IPS DF 19.7 (cell line): ENCODE data around the gene TNS4.

ENCODE experiments used
- DNase-seq: peaks from one replicate; pipeline ENCODE4 v3.0.0-alpha.2; 2013; ENCODE audit warnings: low read depth, low spot score

Gene TNS4

DNA sequence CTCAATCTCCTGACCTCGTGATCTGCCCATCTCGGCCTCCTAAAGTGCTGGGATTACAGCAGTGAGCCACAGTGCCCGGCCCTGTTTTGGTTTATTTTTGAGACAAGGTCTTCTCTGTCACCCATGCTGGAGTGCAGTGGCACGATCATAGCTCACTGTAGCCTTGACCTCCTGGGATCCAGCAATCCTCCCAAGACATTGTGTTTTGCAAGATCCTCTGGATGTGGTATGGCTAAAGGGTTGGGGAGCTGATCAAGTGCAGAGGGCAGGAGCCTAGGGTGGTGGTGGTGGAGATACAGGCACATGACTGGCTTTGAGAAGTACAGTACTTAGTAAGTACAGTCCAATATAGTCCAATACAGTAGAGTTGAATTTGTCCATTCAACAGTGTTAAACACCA lies 16.6 kb upstream of the TNS4 start:
- no peak for DNase-seq

DNA sequence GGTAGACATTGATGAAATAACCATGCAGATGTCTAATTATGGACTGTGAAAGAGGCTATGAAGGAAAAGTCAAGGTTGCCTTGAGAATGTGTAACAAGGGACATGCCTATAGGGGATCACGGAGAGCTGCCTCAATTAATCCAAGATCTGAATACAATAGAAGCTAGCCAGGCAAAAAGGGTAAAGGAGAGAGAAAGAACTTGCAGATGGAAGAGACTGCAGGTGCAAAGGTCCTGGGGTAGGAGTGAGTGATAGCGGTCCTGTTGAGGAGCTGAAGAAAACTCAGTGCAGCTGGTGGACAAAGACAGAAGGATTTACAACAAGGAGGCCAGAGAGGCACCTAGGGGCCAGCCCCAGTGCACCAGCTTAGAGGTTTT lies 15.9 kb upstream of the TNS4 start:
- DNase-seq: no peak

DNA sequence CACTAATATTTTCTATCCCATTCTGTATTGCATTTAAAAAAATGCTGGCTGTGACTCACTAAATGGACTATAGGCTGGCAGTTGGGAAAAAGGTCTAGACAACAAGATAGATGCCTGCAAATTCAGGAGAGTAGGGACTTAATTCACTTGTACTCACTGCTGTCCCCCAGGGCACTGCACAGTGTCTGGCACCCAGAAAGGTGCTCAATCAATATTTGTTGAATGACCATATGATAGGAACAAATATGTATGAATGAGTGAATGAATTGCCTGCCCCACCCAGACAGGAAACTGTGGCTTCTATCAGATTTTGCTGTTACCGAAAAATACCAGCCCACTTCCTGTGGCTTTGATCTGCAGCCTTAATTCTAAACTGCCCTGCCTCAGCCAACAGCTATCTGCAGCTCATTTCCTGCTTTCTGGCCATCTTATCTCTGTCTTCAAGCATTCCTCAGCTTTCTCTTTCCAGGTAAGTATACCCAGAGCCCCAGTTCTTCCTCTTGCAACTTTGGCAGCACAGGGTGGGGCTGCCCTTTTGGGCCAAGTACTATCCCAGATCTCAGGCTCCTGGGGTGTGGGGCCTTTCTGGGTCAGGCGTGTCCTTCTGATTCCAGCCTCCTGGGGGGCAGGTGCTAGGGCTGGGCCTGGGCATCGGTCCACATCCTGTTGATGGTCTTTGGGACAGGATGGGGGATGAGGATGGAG lies 15.3 kb upstream of the TNS4 start:
- no peak for DNase-seq

DNA sequence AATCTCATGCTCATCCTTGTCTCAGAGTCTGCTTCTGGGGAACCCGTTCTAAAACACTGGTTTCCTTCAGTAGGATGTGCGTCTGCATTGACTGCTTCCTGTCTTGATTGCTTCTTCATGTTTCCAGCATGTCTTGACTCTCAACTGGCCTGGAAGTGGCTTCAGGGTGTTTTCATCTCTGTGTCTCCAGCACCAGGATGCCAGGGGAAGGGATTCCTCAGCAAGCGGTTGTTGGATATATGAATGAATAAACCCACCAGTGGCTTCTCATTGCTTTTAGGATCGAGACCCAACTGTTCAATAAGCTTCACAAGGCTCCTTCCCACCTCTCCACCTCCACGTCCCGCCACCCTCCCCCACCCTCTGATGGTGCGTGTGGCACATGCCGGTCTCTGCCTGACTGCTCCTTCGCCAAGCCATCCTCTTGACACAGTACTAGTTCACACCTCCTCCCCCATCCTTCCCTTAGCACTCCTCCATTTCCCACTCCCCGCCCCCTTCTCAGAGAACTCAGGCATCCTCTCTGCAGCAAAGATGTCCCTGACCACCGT lies 14.1 kb upstream of the TNS4 start:
- no peak for DNase-seq

DNA sequence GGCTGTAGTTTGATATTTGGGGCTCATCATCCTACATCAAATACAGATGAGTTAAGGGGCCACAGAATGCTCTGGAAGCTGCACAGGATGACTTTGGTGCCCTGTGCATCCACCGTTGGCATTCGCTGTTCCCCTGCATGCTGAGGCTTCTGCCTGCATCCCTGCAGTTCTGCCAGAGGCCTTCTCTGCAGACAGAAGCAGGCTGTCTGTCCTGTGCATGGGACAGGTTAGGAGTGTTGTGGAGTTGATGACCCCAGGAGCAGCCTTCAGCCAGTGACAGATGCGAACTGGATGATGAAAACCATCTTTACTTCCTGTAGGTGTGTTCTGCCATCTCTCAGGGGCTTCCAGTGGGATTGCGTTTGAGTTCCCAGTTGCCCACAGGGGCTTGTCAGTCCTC lies 13.6 kb upstream of the TNS4 start:
- DNase-seq: no peak

DNA sequence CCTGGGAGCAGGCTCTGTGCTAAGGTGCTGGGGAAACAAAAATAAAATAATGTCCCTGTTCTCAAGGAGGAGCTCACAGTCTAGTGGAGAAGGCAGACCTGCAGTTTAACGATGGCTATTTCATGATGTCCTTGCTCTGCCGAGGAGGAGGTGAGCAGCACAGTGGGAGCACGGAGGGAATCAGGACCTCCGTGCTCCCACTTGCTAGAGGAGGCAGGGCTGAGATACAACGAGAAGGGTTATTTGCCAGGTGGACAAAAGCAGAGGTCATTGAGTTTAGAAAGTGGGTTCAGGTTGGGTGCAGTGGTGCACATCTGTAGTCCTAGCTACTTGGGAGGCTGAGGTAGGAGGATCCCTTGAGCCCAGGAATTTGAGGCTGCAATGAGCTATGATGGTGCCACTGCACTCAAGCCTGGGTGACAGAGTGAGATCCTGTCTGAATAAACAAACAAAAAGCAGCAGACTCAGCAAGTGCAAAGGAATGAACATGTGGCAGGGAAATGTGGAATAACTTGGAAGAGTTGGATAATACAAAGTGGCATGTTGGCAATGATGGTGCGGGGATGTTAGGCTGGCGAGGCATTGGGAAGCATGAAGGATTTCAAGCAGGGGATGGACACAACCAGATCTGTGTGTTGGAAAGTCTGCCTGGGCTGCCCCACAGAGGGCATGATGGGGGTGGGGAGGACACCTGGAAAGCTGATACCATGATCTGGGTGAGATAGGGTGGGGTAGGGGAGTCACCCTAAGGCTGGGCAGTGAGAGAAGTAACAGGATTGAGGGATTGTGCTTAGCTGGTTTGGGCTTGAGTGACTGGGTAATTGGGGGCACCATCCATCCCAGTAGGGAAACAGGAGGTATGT lies 12.8 kb upstream of the TNS4 start:
- DNase-seq: no peak

DNA sequence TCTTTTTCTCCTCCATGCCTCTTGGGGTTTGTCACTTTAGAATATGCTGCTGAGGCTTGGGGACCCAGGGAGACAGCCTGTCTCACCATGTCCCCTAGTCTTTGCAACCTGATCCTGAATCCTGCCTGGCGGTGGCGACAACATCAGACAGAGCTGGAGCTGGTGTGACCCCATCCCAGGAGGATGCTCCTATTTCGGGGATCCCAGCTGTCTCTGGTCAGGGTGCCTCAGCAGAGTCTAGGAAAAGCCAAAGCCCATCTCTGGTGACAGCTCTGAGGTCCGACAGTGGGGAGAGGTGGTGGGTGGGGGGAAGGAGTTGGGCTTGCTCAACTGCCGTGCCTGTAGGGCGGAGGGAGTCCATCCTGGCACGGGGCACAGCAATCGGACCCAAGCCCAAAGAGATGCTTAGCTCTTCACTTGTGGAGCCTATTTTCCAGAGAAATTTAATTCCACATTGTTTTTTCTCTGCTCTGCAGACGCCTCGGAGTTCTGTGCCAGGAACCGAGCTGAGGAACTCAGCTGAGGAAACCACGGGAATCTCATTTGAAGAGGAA lies 10.3 kb upstream of the TNS4 start:
- no peak for DNase-seq

DNA sequence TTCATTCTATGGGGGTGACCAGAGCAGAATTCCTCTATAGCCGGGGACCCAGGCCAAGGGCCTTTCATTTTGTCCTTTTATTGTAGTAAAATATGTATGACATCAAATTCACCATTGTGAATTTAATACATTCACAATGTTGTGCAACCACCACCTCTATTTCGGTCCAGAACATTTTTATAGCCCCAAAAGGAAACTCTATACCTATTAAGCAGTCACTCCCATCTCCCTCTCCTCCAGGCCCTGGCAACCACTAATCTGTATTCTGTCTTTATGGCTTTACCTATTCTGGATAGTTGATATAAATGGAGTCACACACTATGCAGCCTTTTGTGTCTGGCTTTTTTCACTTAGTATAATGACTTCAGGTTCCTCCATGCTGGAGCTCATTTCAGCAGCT lies 9.7 kb upstream of the TNS4 start:
- DNase-seq: no peak

DNA sequence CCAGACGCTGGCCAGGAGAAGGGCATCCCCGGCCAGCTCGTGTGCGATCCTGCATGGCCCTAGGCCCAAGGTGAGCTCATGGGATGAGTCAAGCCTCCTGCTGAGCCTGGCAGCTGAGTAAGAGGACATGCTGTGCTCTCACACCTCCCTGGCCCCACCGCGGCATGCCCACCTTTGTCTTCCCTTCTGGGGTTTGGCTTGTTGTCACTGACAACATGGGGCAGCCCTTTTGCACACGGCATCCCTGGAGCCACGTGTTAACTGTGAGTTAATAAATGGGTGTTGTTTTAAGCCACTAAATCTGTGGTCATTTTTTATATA lies 8.9 kb upstream of the TNS4 start:
- DNase-seq: no peak

DNA sequence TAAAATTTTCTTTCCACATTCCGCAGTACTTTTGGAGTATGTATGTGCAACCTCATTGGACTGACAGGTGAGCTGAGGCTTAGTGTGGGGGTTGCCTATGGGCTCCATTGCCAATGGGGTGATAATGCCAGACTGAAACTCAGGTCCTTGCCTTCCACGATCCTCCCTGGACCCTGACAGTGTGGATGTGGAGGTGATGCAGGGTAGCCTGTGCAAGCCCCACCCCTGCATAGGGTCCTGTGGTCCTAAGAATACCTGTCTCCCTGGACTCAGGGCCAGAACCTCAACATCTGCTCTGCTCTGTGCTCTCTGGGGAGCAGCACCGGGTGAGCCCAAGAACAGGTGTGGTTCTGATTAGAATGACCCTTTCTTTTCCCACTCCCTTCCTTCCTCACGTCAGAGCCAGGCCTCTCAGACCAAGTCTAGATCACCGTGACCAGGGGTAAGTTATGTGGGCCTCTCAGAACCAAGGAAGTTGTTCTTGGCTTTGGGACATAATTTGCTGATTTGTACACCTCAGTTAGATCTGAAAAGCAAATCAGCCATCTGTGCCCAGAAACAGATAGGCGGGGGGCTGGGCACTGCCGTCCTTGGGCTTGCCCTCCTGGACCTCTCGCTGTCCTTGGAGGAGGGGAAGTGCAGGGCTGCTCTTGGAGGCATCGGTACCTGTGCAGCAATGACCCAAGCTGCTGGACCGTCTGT lies 8.4 kb upstream of the TNS4 start:
- no peak for DNase-seq

DNA sequence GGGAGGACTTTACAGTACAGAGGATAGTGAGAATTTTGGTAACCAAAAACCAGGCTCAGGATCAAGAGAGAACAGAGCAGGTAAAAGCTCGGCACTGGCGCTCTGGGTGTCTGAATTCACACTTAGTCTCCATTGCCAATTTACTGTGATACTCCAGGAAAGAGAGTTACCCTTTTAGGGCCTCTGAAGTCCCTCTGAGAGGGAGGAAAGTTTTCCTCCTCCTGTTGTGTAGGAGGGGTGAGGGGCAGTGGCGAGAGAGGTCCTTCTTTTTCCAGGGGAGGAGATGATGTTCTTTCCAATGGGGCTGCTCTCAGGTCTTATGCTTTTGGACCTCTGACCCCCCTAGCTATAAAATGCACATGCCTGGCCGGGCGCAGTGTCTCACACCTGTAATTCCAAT lies 5.4 kb upstream of the TNS4 start:
- DNase-seq: no peak

DNA sequence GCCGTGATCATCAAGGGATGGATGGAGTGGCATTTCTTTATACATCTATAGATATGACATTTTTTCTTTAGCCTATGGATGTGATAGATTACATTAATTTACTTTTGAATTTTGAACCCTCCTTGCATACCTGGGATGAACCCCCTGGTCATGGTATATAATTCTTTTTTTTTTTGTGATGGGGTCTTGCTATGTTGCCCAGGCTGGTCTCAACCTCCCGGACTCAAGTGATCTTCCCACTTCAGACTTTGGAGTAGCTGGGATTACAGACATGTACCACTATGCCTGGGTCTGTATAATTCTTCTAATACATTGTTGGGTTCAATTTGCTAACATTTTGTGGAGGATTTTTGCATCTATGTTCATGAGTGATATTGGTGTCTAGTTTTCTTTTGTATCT lies 1.7 kb upstream of the TNS4 start:
- DNase-seq: no peak

DNA sequence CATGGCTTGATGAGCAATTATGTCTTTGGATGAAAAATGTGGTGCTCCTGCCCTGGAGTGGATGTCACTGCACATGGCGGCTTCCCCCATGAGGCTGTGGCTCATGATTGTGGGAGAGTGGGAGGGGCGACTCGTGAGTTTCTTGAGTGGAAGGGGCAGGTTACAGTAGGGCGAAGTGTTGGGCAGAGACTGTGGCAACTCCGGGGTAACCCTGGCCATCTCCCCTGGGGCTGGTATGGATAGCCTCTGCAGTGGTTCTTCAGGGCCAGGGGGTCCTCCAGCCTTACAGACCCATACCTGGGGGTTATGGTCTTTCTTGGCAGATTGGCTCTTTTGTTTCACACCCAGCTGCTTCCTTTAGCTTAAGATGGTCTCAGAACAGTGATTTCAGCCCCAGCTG lies 1.3 kb upstream of the TNS4 start:
- no peak for DNase-seq

DNA sequence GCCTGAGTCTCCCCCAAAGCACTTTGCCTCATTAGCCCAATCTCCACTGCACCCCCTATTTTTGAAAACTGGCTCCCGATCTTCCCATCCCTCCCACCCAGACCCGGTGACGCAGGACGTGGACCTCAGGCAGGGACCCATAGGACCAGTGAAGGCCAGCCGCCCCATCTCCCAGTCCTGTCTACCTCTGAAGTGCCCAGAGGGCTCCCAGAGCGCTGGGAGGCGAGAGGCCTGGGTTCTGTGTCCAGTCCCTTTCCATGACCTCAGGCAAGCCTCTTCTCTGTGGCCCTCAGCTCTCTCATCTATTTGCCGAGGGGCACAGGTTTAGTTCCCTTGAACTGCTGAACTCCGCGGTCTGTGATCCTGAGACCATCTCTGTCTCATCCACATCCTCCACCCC lies 714 bp downstream of the TNS4 start:
- DNase-seq: no peak

DNA sequence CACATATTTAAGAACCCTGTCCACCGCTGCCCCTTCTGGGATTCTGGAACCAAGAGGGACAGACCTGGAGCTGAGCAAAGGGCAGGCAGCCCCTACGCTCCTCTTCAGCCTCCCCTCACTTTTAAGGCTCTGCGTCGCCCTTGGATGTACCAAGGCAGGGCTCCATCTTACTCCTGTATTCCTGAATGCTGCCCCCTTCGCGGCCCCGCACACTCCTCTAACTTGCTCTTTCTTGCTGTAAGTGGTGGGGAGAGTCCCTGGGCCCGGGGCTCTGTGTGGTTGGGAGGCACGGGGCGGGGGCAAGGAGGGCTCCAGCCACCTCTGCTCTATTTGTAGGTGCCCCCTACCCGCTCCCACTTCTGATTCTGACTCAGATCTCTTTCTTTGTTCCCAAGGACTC lies 1.2 kb downstream of the TNS4 start:
- DNase-seq: no peak

DNA sequence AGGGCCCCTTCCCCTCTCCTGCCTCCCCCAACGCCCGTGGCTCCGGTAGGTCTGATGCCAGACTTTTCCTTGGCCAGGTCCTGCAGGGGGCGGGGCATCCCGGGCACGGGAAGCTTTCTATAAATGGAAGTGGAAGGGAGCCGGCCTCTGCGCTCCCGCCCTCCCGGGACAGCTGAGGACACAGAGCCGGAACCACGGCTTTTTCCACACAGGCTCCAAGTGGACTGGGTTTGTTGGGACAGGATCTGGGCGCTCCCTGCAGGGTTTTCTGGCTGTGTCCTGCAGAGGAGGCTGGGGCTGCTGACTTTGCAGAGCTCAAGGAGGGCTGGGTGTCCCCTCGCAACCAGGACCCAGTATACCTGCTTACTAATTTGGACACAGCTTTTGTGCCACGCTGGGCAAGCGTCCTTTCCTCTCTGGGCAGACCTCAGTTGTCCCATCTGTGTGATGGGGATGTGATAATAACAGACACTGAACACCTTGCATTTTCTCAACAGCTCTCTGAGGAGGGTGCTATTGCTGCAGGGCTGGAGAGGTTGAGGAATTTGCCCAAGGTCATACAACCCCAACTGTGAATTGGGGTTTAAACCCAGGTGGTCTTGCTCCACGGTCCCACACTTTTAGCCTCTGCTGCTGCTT lies 1.8 kb downstream of the TNS4 start:
- DNase-seq: peak; percentile 45

DNA sequence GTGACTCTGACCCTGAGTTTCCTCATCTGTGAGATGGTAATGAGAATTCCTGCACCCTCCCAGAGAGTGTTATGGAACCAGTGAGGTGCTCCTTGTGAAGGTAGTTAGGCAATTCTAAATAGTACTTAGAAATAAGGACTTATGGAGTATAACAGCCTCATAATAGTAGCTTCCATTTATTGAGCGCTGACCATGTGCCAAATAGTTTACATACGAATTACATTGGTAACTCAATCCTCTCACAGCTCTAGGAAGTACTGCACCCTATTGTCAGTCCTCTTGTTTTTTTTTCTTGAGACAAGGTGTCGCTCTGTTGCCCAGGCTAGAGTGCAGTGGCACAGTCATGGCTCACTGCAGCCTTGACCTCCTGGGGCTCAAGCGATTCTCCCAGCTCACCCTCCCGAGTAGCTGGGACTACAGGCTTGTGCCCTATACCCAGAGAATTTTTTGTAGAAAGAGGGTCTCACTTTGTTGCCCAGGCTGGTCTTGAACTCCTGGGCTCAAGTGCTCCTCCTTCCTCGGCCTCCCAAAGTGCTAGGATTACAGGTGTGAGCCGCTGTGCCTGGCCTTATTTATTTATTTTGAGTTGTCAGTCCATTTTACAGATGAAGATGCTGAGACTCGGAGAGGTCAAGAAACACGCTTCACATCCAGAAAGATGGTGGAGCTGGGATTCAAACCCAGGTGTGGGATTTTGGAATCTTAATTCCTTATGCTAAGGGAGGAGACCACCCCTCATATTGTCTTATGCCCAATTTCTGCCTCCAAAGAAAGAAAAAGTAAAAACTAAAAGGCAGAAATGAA lies 2.9 kb downstream of the TNS4 start:
- no peak for DNase-seq

DNA sequence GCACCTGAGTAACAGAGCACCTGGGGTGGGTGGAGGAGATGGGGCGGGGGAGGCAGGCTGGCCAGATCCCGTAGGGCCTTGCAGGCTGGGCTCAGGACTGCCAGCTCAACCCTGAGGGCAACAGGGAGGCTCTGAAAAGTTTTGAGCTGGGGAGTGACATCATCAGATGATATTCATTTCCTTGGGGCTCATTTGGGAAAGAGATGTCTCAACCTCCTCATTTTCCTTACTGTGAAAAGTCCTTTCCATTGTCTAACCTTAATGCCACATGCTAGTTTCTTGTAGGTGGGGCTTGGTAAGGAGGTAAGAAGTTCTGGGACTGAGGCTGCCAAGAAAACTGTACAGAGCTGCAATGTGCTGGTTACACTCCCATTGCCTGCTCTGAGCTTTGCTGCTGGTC lies 3.7 kb downstream of the TNS4 start:
- no peak for DNase-seq

DNA sequence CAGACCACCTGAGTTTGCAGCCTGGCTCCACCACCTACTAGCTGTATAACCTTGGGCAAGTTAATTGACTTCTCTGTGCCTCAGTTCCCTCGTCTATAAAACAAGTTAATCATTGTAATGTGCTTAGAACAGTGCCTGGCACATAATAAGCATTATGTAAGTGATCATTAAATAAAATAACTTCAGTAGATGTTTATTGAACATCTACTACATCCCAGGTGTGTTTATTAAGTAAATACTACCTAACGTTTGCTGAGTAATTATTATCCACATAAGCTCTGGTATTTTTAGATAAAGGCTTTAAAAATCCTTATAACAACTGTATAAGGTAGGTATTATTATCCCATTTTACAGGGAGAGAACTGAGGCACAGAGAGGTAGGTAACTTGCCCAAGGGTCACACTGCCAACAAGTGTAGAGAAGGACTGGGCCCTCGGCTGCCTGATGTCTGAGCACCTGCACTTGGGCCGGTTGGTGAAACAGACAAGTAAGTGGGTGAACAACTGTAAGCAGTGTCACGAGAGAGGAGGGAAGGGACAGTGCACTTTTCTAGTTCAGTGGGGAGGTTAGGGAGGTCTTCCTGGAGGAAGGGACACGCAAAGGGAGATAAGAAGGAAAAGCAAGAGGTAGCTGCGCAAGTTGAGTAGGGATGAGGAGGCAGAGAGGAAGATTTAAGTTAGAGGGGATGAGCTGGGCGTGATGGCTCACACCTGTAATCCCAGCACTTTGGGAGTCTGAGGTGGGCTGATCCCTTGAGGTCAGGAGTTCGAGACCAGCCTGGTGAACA lies 4.6 kb downstream of the TNS4 start:
- no peak for DNase-seq

DNA sequence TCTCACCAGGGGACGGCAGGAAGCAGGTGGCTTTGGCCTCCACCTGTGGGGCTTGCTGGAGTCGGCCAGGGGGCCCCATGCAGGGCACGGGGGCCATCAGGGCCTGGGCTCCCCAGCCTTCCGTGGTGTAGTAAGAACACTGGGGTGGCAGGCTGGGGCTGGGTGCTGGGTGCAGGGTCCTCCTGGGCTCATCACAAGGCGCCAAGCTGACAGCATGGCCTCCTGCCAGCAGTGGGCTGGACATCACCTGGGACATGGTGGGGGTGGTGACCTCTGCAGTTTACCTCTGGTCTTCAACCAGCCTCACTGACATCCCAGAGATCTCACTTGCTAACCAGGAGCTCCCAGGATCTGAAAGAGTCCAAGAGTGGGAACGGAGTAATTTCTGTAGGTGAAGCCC lies 5.3 kb downstream of the TNS4 start:
- DNase-seq: no peak
